BE2C (cell line): ENCODE results near the gene FRMD4B.

Experiments used
- DNase-seq: peaks from one replicate; pipeline ENCODE4 v3.0.0-alpha.2; 2020
- H3K27me3 ChIP-seq: fragments of 250-450 bp; sonication (Bioruptor Pico); 2 replicates; pipeline ENCODE4 v1.5.1; 2020; ENCODE audit warnings: mild to moderate bottlenecking
- H3K36me3 ChIP-seq: fragments of 250-450 bp; sonication (Bioruptor Pico); 2 replicates; pipeline ENCODE4 v1.5.1; 2020; ENCODE audit warnings: mild to moderate bottlenecking
- H3K4me1 ChIP-seq: fragments of 250-450 bp; sonication (Bioruptor Pico); 2 replicates; pipeline ENCODE4 v1.5.1; 2020
- H3K4me3 ChIP-seq: 2 replicates; pipeline ENCODE4 v1.5.1; 2011; ENCODE audit warnings: low read depth, low read length
- H3K9me3 ChIP-seq: fragments of 250-450 bp; sonication (Bioruptor Pico); 2 replicates; pipeline ENCODE4 v1.5.1; 2020
- CTCF ChIP-seq: IDR thresholded peaks from 2 replicates; pipeline ENCODE4 v1.5.1; 2012; ENCODE audit warnings: mild to moderate bottlenecking, low read depth, low read length

Gene FRMD4B

GRCh38 chr3:69377262-69377661 is 8.6 kb downstream of the FRMD4B start:
- DNase-seq: no peak
- H3K4me1 ChIP-seq: peaks cover 4% of the 10 kb centered on the region; the same call in 1 of the 2 replicates
- no peaks in the 10 kb centered on the region for H3K27me3 ChIP-seq
- H3K4me3 ChIP-seq: no peak overlapping the region
- H3K36me3 ChIP-seq: no peaks in the 10 kb centered on the region
- no peak for TF ChIP-seq CTCF
- no peaks in the 10 kb centered on the region for H3K9me3 ChIP-seq

DNA sequence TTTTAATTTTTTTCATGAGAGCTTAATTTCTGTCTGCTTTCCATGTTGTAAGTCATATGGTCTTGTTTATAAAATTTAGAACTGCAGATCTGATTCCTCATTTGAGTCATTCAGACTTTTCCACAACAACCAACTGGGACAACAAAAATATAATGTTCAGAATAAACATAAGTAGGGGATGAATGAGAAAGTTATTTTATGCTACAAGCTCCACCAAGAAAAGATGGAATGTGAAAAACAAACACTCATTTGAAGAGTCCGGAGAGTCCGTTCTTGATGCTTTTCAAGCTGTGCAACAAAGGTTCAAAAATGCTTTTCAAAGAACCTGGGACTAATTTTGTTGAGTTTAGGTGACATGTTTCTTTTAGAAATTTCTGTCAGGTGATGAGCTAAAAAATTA is 9.2 kb downstream of the FRMD4B start:
- DNase-seq: no peak
- Histone ChIP-seq H3K9me3 (no peaks in the 10 kb centered on the region), H3K4me1 (peaks cover 4% of the 10 kb centered on the region; the same call in 1 of the 2 replicates), H3K4me3 (no peak overlapping the region), H3K27me3 (no peaks in the 10 kb centered on the region), H3K36me3 (no peaks in the 10 kb centered on the region)
- no peak for TF ChIP-seq CTCF

GRCh38 chr3:69371816-69372215 is 14.1 kb downstream of the FRMD4B start:
- Histone ChIP-seq H3K27me3 (no peaks in the 10 kb centered on the region), H3K36me3 (no peaks in the 10 kb centered on the region), H3K4me3 (no peak overlapping the region), H3K9me3 (no peaks in the 10 kb centered on the region), H3K4me1 (peaks cover 7% of the 10 kb centered on the region)
- TF ChIP-seq CTCF: no peak
- no peak for DNase-seq

DNA sequence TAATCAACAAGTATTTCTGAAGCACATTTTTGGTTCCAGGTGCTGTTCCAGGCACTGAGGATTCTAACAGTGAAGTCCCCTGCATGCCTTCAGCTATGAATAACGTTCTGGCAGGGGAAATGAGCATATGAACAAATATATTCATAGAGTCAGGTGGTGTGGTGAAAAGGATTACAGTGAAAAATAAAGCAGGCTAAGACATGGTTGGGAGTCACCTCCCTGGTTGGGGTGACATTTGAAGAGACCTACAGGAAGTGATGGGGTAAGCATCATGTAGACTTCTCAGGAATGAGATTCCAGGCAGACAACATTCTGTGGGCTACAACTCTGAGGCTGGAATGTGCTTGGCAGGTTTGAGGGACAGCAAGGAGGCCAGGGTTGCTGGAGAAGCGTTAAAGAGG is 15.0 kb downstream of the FRMD4B start:
- no peaks in the 10 kb centered on the region for H3K36me3 ChIP-seq
- no peak for DNase-seq
- no peak for TF ChIP-seq CTCF
- no peaks in the 10 kb centered on the region for H3K27me3 ChIP-seq
- peaks cover 7% of the 10 kb centered on the region for H3K4me1 ChIP-seq
- H3K9me3 ChIP-seq: no peaks in the 10 kb centered on the region
- H3K4me3 ChIP-seq: no peak overlapping the region

- Histone ChIP-seq H3K36me3 (no peaks in the 10 kb centered on the region), H3K4me1 (peaks cover 7% of the 10 kb centered on the region), H3K4me3 (no peak overlapping the region), H3K9me3 (no peaks in the 10 kb centered on the region), H3K27me3 (no peaks in the 10 kb centered on the region)
- no peak for DNase-seq
- no peak for TF ChIP-seq CTCF
Observed at GRCh38 chr3:69370156-69370883, 15.6 kb downstream of the FRMD4B start.

DNA sequence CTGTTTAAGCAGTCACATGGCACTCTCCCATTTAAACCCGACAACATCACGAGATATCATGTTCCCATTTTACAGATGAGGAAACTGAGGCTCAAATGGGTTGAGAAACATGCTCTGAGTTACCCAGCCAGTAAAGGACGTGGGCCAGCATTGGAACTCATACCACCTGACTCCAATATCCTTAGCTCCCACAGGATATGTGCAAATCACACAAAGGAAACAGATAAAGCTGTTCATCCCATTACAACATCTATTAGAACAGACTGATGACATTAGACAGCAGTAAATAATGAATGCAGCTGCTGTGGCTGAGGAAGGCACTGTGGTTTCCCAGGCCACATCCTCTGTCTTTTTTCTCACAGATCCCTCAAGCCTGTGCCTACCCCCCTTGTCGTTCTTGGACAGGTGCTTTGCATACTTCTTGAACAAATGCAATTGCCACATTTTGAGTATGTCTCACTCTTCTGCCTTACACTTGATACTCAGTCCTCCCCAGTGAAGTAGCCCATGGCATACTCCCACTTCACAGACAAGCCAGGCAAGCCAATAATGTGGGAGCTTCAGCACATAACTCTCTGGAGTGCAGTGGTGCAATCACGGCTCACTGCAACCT is 17.7 kb downstream of the FRMD4B start:
- Histone ChIP-seq H3K27me3 (no peaks in the 10 kb centered on the region), H3K4me1 (peaks cover 12% of the 10 kb centered on the region), H3K9me3 (no peaks in the 10 kb centered on the region), H3K36me3 (no peaks in the 10 kb centered on the region), H3K4me3 (no peak overlapping the region)
- no peak for DNase-seq
- TF ChIP-seq CTCF: no peak
